HepG2 (cell line): ENCODE measurements around the gene PLA2G4D. TPM values are rescaled to one million over a fixed set of nuclear protein-coding genes. Genes with fewer than 3 reads are reported as not detected.

ENCODE experiments used
- ATAC-seq: fragments of 200-7000 bp; cut with Tn5 transposase; 3 replicates; pipeline ENCODE4 v1.9.1; 2020; ENCODE audit warnings: mild to moderate bottlenecking, moderate library complexity
- BruUV-seq: library from RNA; stranded (reverse); fragments of 400-500 nt; replicated peaks from 2 replicates; lab custom pipeline; 2021; lab: Mats Ljungman, UMichigan
- CTCF ChIA-PET: fragments of 300-600 bp; formaldehyde crosslinking; extraction: SDS; loops from one replicate; lab custom pipeline; 2021; ENCODE audit warnings: low total read pairs, inconsistent platforms, low intra/inter-chr PET ratio; lab: Yijun Ruan, JAX
- POLR2A ChIA-PET: fragments of 350-600 bp; sonication (Branson Sonifier 250); formaldehyde crosslinking; loops from one replicate; lab custom pipeline; 2020; ENCODE audit warnings: antibody characterized with exemption, inconsistent platforms; lab: Yijun Ruan, JAX
- DNase-seq: peaks from one replicate; pipeline ENCODE4 v3.0.0-alpha.2; 2015; ENCODE audit warnings: low spot score
- FAIRE-seq: peaks from 3 replicates; lab custom pipeline; 2011; peaks lifted over from hg19 to GRCh38; lab: Jason Lieb, UNC
- H2AFZ ChIP-seq: one replicate; pipeline ENCODE4 v1.6.1; 2011; ENCODE audit warnings: low read length, inconsistent platforms
- H3K27ac ChIP-seq: fragments of 300-600 bp; 3 replicates; pipeline ENCODE4 v1.8.0; 2011; ENCODE audit warnings: mixed run types, mild to moderate bottlenecking, mixed read lengths, low read length, inconsistent platforms; ENCODE audit not compliant: insufficient read depth; ENCODE audit errors: extremely low read length
- H3K27me3 ChIP-seq, 2 experiments: fragments of 200-600 bp in 1 of 2; 2 replicates in 1 of 2; 3 replicates in 1 of 2; pipeline versions ENCODE4 v1.6.0 to v1.8.0; 2011; ENCODE audit warnings: low read length in 2 of 2, mild to moderate bottlenecking in 2 of 2, moderate library complexity in 2 of 2, inconsistent platforms in 1 of 2; ENCODE audit not compliant: insufficient read depth in 2 of 2, control insufficient read depth in 1 of 2
- H3K36me3 ChIP-seq, 2 experiments: fragments of 200-600 bp in 1 of 2; replicated peaks in 1 of 2; 2 replicates in 1 of 2; 3 replicates in 1 of 2; pipeline versions ENCODE4 v1.5.1 to v1.8.0; 2011; ENCODE audit warnings: low read length in 2 of 2, inconsistent platforms in 1 of 2; ENCODE audit not compliant: insufficient read depth in 2 of 2, control insufficient read depth in 1 of 2
- H3K4me1 ChIP-seq: 2 replicates; pipeline ENCODE4 v1.5.1; 2012; ENCODE audit warnings: low read length, inconsistent platforms; ENCODE audit not compliant: insufficient read depth
- H3K4me2 ChIP-seq: 2 replicates; pipeline ENCODE4 v1.6.0; 2011; ENCODE audit warnings: low read depth, low read length, inconsistent platforms
- H3K4me3 ChIP-seq, 3 experiments: fragments of 200-600 bp in 1 of 3; sonication (generic), shearing (Covaris generic) in 1 of 3; replicated peaks in 1 of 3; 2 replicates each; pipeline ENCODE4 v1.5.1; 2011 to 2016; ENCODE audit warnings: low read length in 3 of 3, inconsistent platforms in 2 of 3, low read depth in 2 of 3, mild to moderate bottlenecking in 2 of 3, control low read depth in 1 of 3, mixed read lengths in 1 of 3; ENCODE audit not compliant: insufficient read depth in 1 of 3
- H3K79me2 ChIP-seq: one replicate; pipeline ENCODE4 v1.6.1; 2011; ENCODE audit warnings: low read length, inconsistent platforms; ENCODE audit not compliant: insufficient read depth
- H3K9ac ChIP-seq: 2 replicates; pipeline ENCODE4 v1.6.0; 2011; ENCODE audit warnings: mild to moderate bottlenecking, low read depth, low read length, inconsistent platforms; ENCODE audit not compliant: insufficient read depth
- H3K9me3 ChIP-seq: 2 replicates; pipeline ENCODE4 v1.5.1; 2012; ENCODE audit warnings: mild to moderate bottlenecking, low read length
- H4K20me1 ChIP-seq: 2 replicates; pipeline ENCODE4 v1.6.0; 2011; ENCODE audit warnings: inconsistent platforms, mild to moderate bottlenecking, low read length, moderate library complexity; ENCODE audit not compliant: insufficient read depth
- HNRNPL ChIP-seq: fragments of 200-400 bp; formaldehyde crosslinking; IDR thresholded peaks from 2 replicates; pipeline ENCODE4 v1.6.1; 2017; ENCODE audit warnings: mild to moderate bottlenecking, low read depth, low read length
- ZSCAN21 ChIP-seq: sonication (generic); formaldehyde crosslinking; IDR thresholded peaks from 2 replicates; pipeline ENCODE4 v1.8.0; 2022; ENCODE audit warnings: mild to moderate bottlenecking, missing genetic modification reagents, moderate library complexity, borderline replicate concordance
- WGBS: methylation state at CpG from one replicate; pipeline ENCODE4 v1.1.6; 2017; ENCODE audit warnings: low lambda C conversion rate; 5-methylcytosine and 5-hydroxymethylcytosine counted together
- in situ Hi-C: cut with HindIII; loops from 2 replicates; pipeline ENCODE4 v1.10.0; 2017; ENCODE audit warnings: low pct_unique_long_range_greater_than_20kb; ENCODE audit not compliant: extremely low pct_ligation_motif_present
- intact Hi-C: fragments of 100-400 bp; cut with micrococcal nuclease; formaldehyde crosslinking; loops from one replicate; pipeline ENCODE4 v1.10.0; 2022; ENCODE audit not compliant: unreplicated experiment
- polyA plus RNA-seq, 8 experiments: library from polyadenylated mRNA; depleted of rRNA in 3 of 8; stranded (reverse) in 7 of 8; unstranded in 1 of 8; fragments of >200 nt; fragmentation: Illumina TruSeq in 4 of 8; extraction: Trizol in 4 of 8; gene quantifications; 2 replicates each; pipeline versions ENCODE4 v1.2.1 to v1.2.3, GENCODE V29; 2011 to 2016; ENCODE audit warnings: low read depth in 4 of 8, missing spikeins in 1 of 8, mixed read lengths in 1 of 8; ENCODE audit not compliant: insufficient read depth in 1 of 8
- total RNA-seq, 5 experiments: library from RNA; depleted of rRNA; stranded (reverse); fragments of >200 nt; fragmentation: Illumina TruSeq; extraction: Trizol; gene quantifications; 2 replicates each; pipeline ENCODE4 v1.2.3, GENCODE V29; 2016; ENCODE audit warnings: low read depth in 1 of 5
- TF ChIP-seq, protein P1 (sequence below), 2 experiments: sonication (generic) in 1 of 2; formaldehyde crosslinking in 1 of 2; IDR thresholded peaks; 2 replicates each; pipeline versions ENCODE4 v1.5.1 to v1.6.1; 2011 to 2020; ENCODE audit warnings: borderline replicate concordance in 1 of 2, low read depth in 1 of 2, low read length in 1 of 2, mild to moderate bottlenecking in 1 of 2, missing genetic modification reagents in 1 of 2, moderate library complexity in 1 of 2
- TF ChIP-seq, protein P2 (sequence below): sonication (generic); formaldehyde crosslinking; IDR thresholded peaks from 2 replicates; pipeline ENCODE4 v1.5.1; 2020; ENCODE audit warnings: mild to moderate bottlenecking, missing genetic modification reagents, moderate library complexity

The PLA2G4D gene
- total and polyA plus RNA-seq, 2 of the 13 experiments (the other 11 are each of a cell fraction or from before 2014, with no cell fraction given) = 0.04 to 0.21 TPM

DNA sequence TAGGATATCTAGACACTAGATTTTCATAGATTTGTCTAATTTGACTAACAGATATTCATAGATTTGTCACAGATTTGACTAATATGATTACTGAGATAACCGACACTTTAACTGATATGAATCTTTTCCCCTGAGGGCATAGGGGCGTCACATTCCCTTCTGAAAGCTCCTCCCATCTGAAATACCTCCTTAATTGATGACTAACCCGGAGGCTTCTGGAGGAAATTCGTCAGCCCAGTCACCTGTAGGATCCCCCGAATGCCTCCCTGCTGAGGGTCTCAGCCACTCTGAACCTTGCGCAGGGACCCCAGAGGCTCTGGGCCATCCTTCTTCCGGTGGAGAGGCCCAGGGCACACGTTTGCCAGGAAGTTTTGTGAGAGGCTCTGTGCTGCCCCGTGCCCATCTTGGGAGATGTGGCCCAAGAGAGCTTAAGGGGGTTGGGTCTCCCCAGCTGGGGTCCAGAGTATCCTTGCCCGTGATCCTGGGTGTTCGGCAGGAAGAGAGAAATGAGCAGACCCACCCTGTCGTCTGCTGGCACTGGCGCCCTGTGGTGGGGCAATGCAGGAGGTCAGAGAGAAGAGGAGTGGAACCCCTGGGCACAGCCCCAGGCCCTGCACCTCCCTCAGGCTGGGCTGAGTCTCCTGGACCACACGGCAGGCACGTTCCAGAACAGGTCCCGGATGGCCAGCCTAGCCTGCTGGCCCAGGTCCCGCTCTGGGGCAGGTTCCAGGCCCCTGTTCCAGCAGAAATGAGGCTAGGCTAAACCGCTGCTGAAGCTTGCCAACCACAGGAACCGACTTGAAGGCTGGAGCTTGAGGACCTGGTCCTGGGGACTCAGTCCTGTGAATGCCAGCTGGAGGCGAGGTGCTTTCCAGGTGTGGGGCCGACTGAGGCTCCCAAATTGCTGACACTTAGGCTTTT, 1.7 kb downstream of the PLA2G4D start:
- H4K20me1 ChIP-seq = no peaks in the 10 kb centered on the region
- in situ Hi-C loops = loop anchor here (5.0 kb wide), 1 partner anchor 40 kb away; no protein-coding TSS in a partner anchor
- H3K36me3 ChIP-seq = no peaks in the 10 kb centered on the region
- ChIA-PET POLR2A (interaction anchor here (1.1 to 1.2 kb wide), 2 partner anchors 8 to 120 kb away, joined by 3 to 4 read pairs; partner anchors contain the start of gene EHD4), CTCF (no interaction called here)
- WGBS = 27% methylated on average over 12 of the region's 21 CpGs
- TF ChIP-seq, protein P1, sequence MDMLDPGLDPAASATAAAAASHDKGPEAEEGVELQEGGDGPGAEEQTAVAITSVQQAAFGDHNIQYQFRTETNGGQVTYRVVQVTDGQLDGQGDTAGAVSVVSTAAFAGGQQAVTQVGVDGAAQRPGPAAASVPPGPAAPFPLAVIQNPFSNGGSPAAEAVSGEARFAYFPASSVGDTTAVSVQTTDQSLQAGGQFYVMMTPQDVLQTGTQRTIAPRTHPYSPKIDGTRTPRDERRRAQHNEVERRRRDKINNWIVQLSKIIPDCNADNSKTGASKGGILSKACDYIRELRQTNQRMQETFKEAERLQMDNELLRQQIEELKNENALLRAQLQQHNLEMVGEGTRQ (IDR thresholded peaks at IDR 0.05; ENCODE audit: low read depth, low read length) = no peak
- TF ChIP-seq, protein P1 (CRISPR knock-in tag; IDR thresholded peaks at IDR 0.05; ENCODE audit: borderline replicate concordance) = no peak
- TF ChIP-seq, protein P2, sequence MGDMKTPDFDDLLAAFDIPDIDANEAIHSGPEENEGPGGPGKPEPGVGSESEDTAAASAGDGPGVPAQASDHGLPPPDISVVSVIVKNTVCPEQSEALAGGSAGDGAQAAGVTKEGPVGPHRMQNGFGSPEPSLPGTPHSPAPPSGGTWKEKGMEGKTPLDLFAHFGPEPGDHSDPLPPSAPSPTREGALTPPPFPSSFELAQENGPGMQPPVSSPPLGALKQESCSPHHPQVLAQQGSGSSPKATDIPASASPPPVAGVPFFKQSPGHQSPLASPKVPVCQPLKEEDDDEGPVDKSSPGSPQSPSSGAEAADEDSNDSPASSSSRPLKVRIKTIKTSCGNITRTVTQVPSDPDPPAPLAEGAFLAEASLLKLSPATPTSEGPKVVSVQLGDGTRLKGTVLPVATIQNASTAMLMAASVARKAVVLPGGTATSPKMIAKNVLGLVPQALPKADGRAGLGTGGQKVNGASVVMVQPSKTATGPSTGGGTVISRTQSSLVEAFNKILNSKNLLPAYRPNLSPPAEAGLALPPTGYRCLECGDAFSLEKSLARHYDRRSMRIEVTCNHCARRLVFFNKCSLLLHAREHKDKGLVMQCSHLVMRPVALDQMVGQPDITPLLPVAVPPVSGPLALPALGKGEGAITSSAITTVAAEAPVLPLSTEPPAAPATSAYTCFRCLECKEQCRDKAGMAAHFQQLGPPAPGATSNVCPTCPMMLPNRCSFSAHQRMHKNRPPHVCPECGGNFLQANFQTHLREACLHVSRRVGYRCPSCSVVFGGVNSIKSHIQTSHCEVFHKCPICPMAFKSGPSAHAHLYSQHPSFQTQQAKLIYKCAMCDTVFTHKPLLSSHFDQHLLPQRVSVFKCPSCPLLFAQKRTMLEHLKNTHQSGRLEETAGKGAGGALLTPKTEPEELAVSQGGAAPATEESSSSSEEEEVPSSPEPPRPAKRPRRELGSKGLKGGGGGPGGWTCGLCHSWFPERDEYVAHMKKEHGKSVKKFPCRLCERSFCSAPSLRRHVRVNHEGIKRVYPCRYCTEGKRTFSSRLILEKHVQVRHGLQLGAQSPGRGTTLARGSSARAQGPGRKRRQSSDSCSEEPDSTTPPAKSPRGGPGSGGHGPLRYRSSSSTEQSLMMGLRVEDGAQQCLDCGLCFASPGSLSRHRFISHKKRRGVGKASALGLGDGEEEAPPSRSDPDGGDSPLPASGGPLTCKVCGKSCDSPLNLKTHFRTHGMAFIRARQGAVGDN (CRISPR knock-in tag) = peak; percentile 36
- TF ChIP-seq ZSCAN21 (CRISPR knock-in tag) (no peak), HNRNPL (0 out of 2 replicates have a peak, but pooled peaks have one; percentile 52)
- 0 out of 2 replicates have a peak overlapping the region, but pooled peaks have one; percentile 39 for H3K9ac ChIP-seq
- DNase-seq = no peak
- ATAC-seq = peak; percentile 40
- intact Hi-C loops = no loop called here
- peak overlapping the region; percentile 78 for H3K4me2 ChIP-seq
- H2AFZ ChIP-seq = no peak overlapping the region
- H3K79me2 ChIP-seq = no peaks in the 10 kb centered on the region
- H3K4me3 ChIP-seq = peak overlapping the region in 2 of 3 experiments; percentile 28 to 30; a peak in 3 of 6 replicates
- peaks cover 73% of the 10 kb centered on the region for H3K4me1 ChIP-seq
- H3K27ac ChIP-seq = no peak overlapping the region
- BruUV-seq = no TSS peak
- peaks cover 6 to 39% of the 10 kb centered on the region in 2 experiments; a peak in 4 of 5 replicates for H3K27me3 ChIP-seq
- no peak for FAIRE-seq
- H3K9me3 ChIP-seq = no peaks in the 10 kb centered on the region
